ENCODE measurements around the gene RPS6KL1.

The RPS6KL1 gene

DNA sequence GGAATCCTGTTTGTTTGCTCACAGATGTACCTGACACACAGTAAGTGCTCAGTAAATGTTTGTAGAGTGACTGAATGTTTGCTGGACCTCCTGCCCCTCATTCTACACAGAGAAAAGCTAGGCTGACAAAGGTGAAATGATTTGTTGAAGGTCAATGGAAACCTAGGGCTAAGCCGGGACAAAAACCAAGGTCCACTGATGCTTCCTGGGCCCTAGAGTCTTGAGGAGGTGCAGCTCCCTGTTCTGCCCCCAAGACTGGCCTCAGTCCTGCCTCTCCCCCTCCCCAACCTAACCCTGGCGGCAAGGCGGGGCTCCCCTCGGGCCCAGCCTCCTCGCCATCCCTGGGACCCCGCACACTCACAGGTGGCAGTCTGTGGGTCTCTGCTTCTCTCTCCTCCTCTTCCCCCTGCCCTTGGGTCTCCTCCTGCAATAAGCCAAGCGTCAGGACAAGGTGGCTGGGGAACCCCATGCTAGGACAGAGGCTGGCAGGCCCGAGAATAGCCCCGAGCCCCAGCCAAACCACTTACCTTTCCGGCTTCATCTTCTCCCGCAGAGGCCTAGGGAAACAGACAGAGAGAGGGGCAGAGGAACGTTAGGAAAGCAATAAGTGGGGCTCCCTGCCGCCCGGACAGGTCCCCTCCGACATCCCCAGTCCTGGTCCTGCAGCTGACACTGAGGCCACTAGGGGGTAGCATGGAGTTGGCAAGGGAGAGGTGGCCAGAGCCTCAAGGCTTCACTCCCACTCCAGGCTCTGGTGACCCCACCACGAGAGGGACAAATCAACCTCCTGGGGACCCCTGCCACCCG is 23.0 kb upstream of the RPS6KL1 start:
- TF ChIP-seq EP300 (IDR thresholded peaks at IDR 0.05; ENCODE audit: borderline replicate concordance) (no peak), FOXM1 (IDR thresholded peaks at IDR 0.05; ENCODE audit: borderline replicate concordance, low read depth) (no peak), RAD21 (IDR thresholded peaks at IDR 0.05; ENCODE audit: low read depth) (peak; percentile 94), NFIC (IDR thresholded peaks at IDR 0.05) (no peak), TEAD4 (IDR thresholded peaks at IDR 0.05) (no peak), CEBPB (IDR thresholded peaks at IDR 0.05) (no peak)
- TF ChIP-seq, protein P1, sequence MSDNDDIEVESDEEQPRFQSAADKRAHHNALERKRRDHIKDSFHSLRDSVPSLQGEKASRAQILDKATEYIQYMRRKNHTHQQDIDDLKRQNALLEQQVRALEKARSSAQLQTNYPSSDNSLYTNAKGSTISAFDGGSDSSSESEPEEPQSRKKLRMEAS (IDR thresholded peaks at IDR 0.05) = no peak

- no peak for TF ChIP-seq TCF12 (IDR thresholded peaks at IDR 0.05; ENCODE audit: low read depth)
- no peak for TF ChIP-seq EP300 (IDR thresholded peaks at IDR 0.05; ENCODE audit: borderline replicate concordance)
- no peak for TF ChIP-seq NFIC (IDR thresholded peaks at IDR 0.05)
- TF ChIP-seq USF1 (IDR thresholded peaks at IDR 0.05) = no peak
- no peak for TF ChIP-seq TEAD4 (IDR thresholded peaks at IDR 0.05)
- TF ChIP-seq RAD21 (IDR thresholded peaks at IDR 0.05; ENCODE audit: low read depth) = peak; percentile 48
Observed at GRCh38 chr14:74945261-74945851, 22.3 kb upstream of the RPS6KL1 start.

DNA sequence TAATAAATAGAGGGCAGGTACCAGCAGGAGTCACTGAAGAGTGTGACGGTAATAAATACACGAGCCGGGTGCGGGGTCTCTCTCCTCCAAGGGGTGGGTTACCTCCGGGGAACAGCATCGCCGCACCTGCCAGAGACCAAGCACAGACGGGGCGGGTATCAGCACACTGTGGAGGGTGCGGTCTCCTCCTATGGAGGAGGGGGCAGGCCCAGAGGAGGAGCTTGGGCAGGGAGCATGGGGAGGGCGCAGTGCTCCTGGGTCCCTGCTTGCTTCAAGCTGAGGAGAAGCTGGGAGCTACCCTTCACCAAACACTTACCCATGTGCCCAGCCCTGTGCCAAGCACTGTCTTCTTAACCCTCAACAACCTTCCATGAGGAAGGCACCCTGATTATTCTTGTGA is 19.5 kb upstream of the RPS6KL1 start:
- TF ChIP-seq CREB1 (IDR thresholded peaks at IDR 0.05; ENCODE audit: low read depth) = no peak
- TF ChIP-seq, protein P1 (IDR thresholded peaks at IDR 0.05) = no peak
- TF ChIP-seq CEBPB (IDR thresholded peaks at IDR 0.05) = no peak
- no peak for TF ChIP-seq TEAD4 (IDR thresholded peaks at IDR 0.05)
- TF ChIP-seq USF1 (IDR thresholded peaks at IDR 0.05) = no peak
- TF ChIP-seq TAF1 (IDR thresholded peaks at IDR 0.05; ENCODE audit: low read depth) = no peak
- no peak for TF ChIP-seq ZBTB7A (IDR thresholded peaks at IDR 0.05; ENCODE audit: low read depth)
- no peak for TF ChIP-seq YY1 (IDR thresholded peaks at IDR 0.05; ENCODE audit: low read depth)
- TF ChIP-seq NFIC (IDR thresholded peaks at IDR 0.05) = no peak
- no peak for TF ChIP-seq EP300 (IDR thresholded peaks at IDR 0.05; ENCODE audit: borderline replicate concordance)
- TF ChIP-seq EGR1 (IDR thresholded peaks at IDR 0.05) = no peak
- no peak for TF ChIP-seq FOXM1 (IDR thresholded peaks at IDR 0.05; ENCODE audit: borderline replicate concordance, low read depth)

DNA sequence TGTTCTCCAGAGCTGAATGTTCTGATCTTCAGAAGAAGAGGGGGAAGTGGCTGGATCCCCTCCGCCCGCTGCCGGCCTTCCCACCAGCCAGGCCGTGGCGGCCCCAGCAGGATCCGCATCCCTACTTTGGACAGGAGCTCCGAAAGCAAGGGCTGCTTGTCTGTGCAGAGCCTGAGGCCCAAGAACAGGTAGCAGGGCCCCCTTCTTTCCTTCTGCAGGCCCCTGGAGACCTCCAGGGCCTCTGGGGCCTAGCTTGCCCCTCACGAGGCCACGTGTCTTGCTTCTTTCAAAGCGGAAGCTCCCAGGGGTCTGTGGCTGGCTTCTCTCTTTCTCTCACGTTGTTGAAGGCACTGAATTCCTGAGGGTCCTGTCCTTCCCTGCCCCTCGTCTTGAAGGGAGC is 19.1 kb upstream of the RPS6KL1 start:
- TF ChIP-seq EP300 (IDR thresholded peaks at IDR 0.05; ENCODE audit: borderline replicate concordance) = no peak
- no peak for TF ChIP-seq CREB1 (IDR thresholded peaks at IDR 0.05; ENCODE audit: low read depth)
- TF ChIP-seq USF1 (IDR thresholded peaks at IDR 0.05) = no peak
- TF ChIP-seq TEAD4 (IDR thresholded peaks at IDR 0.05) = no peak
- TF ChIP-seq FOXM1 (IDR thresholded peaks at IDR 0.05; ENCODE audit: borderline replicate concordance, low read depth) = no peak
- TF ChIP-seq, protein P1 (IDR thresholded peaks at IDR 0.05) = no peak

- no peak for TF ChIP-seq CEBPB (IDR thresholded peaks at IDR 0.05)
- no peak for TF ChIP-seq USF1 (IDR thresholded peaks at IDR 0.05)
- TF ChIP-seq TCF12 (IDR thresholded peaks at IDR 0.05; ENCODE audit: low read depth) = no peak
- TF ChIP-seq REST (IDR thresholded peaks at IDR 0.05; ENCODE audit: low read depth) = no peak
- no peak for TF ChIP-seq TEAD4 (IDR thresholded peaks at IDR 0.05)
- no peak for TF ChIP-seq EGR1 (IDR thresholded peaks at IDR 0.05)
- no peak for TF ChIP-seq FOXM1 (IDR thresholded peaks at IDR 0.05; ENCODE audit: borderline replicate concordance, low read depth)
- no peak for TF ChIP-seq TAF1 (IDR thresholded peaks at IDR 0.05; ENCODE audit: low read depth)
- no peak for TF ChIP-seq RAD21 (IDR thresholded peaks at IDR 0.05; ENCODE audit: low read depth)
- TF ChIP-seq CREB1 (IDR thresholded peaks at IDR 0.05; ENCODE audit: low read depth) = no peak
- TF ChIP-seq, protein P1 (IDR thresholded peaks at IDR 0.05) = no peak
- TF ChIP-seq ZBTB7A (IDR thresholded peaks at IDR 0.05; ENCODE audit: low read depth) = no peak
- TF ChIP-seq YY1 (IDR thresholded peaks at IDR 0.05; ENCODE audit: low read depth) = no peak
- TF ChIP-seq NFIC (IDR thresholded peaks at IDR 0.05) = no peak
- TF ChIP-seq EP300 (IDR thresholded peaks at IDR 0.05; ENCODE audit: borderline replicate concordance) = no peak
Observed at GRCh38 chr14:74941676-74942097, 18.6 kb upstream of the RPS6KL1 start.

Data from Ishikawa (cell line).